HEK293T (cell line): Measurements from ENCODE around the gene NPFFR1.
"Not testable (repeated sequence)": the region's sequence is repeated elsewhere in the genome, so short reads cannot be mapped to it uniquely, and the experiment has no call there.

Experiments
- CTCF ChIA-PET: fragments of 350-600 bp; formaldehyde crosslinking; extraction: SDS; loops from one replicate; lab custom pipeline; 2021; ENCODE audit warnings: antibody characterized with exemption, inconsistent platforms; lab: Yijun Ruan, JAX
- POLR2A ChIA-PET: fragments of 350-600 bp; formaldehyde crosslinking; extraction: SDS; loops from one replicate; lab custom pipeline; 2020; ENCODE audit warnings: antibody characterized with exemption, inconsistent platforms; lab: Yijun Ruan, JAX
- DNase-seq: peaks from one replicate; pipeline ENCODE4 v3.0.0; 2012; ENCODE audit warnings: mixed read lengths; ENCODE audit errors: extremely low spot score
- ARNT ChIP-seq: fragments of 450-650 bp; IDR thresholded peaks from 2 replicates; pipeline ENCODE4 v1.6.1; 2017; ENCODE audit warnings: mild to moderate bottlenecking
- BHLHE40 ChIP-seq: fragments of 450-650 bp; IDR thresholded peaks from 2 replicates; pipeline ENCODE4 v1.6.1; 2016; ENCODE audit warnings: mild to moderate bottlenecking, moderate library complexity, borderline replicate concordance
- CTBP1 ChIP-seq: fragments of 450-650 bp; IDR thresholded peaks from 2 replicates; pipeline ENCODE4 v1.6.1; 2016; ENCODE audit warnings: borderline replicate concordance
- ELF4 ChIP-seq: fragments of 450-650 bp; IDR thresholded peaks from 2 replicates; pipeline ENCODE4 v1.6.1; 2017; ENCODE audit warnings: antibody characterized with exemption
- FOXA1 ChIP-seq: fragments of 450-650 bp; IDR thresholded peaks from 2 replicates; pipeline ENCODE4 v1.6.1; 2016; ENCODE audit warnings: mild to moderate bottlenecking
- FOXK2 ChIP-seq: fragments of 450-650 bp; IDR thresholded peaks from 2 replicates; pipeline ENCODE4 v1.6.1; 2016; ENCODE audit warnings: mild to moderate bottlenecking
- FOXM1 ChIP-seq: fragments of 450-650 bp; IDR thresholded peaks from 2 replicates; pipeline ENCODE4 v1.6.1; 2017; ENCODE audit warnings: mild to moderate bottlenecking, borderline replicate concordance
- HDGF ChIP-seq: fragments of 450-650 bp; IDR thresholded peaks from 2 replicates; pipeline ENCODE4 v1.6.1; 2017; ENCODE audit warnings: antibody characterized with exemption, borderline replicate concordance
- L3MBTL2 ChIP-seq: fragments of 450-650 bp; conservative IDR thresholded peaks from 2 replicates; pipeline ENCODE4 v1.6.1; 2016; ENCODE audit warnings: mild to moderate bottlenecking
- LEF1 ChIP-seq: fragments of 450-650 bp; IDR thresholded peaks from 2 replicates; pipeline ENCODE4 v1.6.1; 2017; ENCODE audit warnings: mild to moderate bottlenecking, borderline replicate concordance
- NFRKB ChIP-seq: fragments of 450-650 bp; IDR thresholded peaks from 2 replicates; pipeline ENCODE4 v1.6.1; 2016; ENCODE audit warnings: mild to moderate bottlenecking, moderate library complexity
- PKNOX1 ChIP-seq: fragments of 450-650 bp; IDR thresholded peaks from 2 replicates; pipeline ENCODE4 v1.6.1; 2016
- SP1 ChIP-seq: fragments of 450-650 bp; IDR thresholded peaks from 2 replicates; pipeline ENCODE4 v1.6.1; 2017
- SUZ12 ChIP-seq: fragments of 450-650 bp; IDR thresholded peaks from 2 replicates; pipeline ENCODE4 v1.6.1; 2016; ENCODE audit warnings: mild to moderate bottlenecking
- TARDBP ChIP-seq: fragments of 450-650 bp; IDR thresholded peaks from 2 replicates; pipeline ENCODE4 v1.6.1; 2016
- ZNF384 ChIP-seq: fragments of 450-650 bp; IDR thresholded peaks from 2 replicates; pipeline ENCODE4 v1.6.1; 2016

The NPFFR1 gene

GRCh38 chr10:70260734-70261133, 23.1 kb downstream of the NPFFR1 start:
- TF ChIP-seq FOXA1 (no peak), SUZ12 (no peak), FOXK2 (no peak), NFRKB (no peak), ARNT (no peak), ZNF384 (no peak), CTBP1 (no peak), LEF1 (no peak), ELF4 (no peak), BHLHE40 (no peak), TARDBP (no peak), HDGF (no peak), L3MBTL2 (no peak), FOXM1 (no peak), PKNOX1 (no peak), SP1 (no peak)
- no peak for DNase-seq
- POLR2A ChIA-PET, result no interaction called here
- CTCF ChIA-PET, result interaction anchor here (1.4 kb wide), 1 partner anchor 104 kb away, joined by 6 read pairs; no protein-coding TSS in a partner anchor

GRCh38 chr10:70260259-70260658, 23.5 kb downstream of the NPFFR1 start:
- DNase-seq, result no peak
- POLR2A ChIA-PET, result no interaction called here
- CTCF ChIA-PET, result interaction anchor here (0.6 to 1.4 kb wide), 2 partner anchors 14 to 104 kb away, joined by 3 to 6 read pairs; no protein-coding TSS in a partner anchor
- TF ChIP-seq TARDBP, result no peak
- no peak for TF ChIP-seq SUZ12
- TF ChIP-seq ELF4, result no peak
- TF ChIP-seq ZNF384, result no peak
- TF ChIP-seq FOXK2, result no peak
- no peak for TF ChIP-seq L3MBTL2
- TF ChIP-seq SP1, result no peak
- no peak for TF ChIP-seq FOXM1
- no peak for TF ChIP-seq FOXA1
- no peak for TF ChIP-seq LEF1
- TF ChIP-seq PKNOX1, result no peak
- TF ChIP-seq ARNT, result no peak
- no peak for TF ChIP-seq BHLHE40

DNA sequence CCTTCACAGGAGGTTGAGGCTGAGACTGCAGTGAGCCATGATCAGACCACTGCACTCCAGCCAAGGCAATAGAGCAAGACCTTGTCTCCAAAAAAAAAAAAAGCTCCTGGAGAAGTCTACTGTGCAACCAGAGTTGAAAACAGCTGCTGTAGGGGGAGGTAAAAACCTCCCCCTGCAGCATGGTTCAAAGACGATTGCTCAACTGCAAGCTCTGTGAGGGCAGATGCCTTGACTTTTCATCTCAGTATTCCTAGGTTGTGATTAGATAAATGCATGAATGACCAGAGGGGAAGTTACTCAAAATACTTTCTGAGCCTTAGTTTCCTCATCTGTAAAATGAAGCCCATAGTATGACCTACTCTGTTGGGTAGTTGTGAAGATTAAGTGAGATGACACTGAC, 25.6 kb downstream of the NPFFR1 start:
- ChIA-PET POLR2A (no interaction called here), CTCF (interaction anchor here (0.7 kb wide), 1 partner anchor 95 kb away, joined by 3 read pairs; no protein-coding TSS in a partner anchor)
- no peak for DNase-seq
- no peak for TF ChIP-seq FOXK2
- TF ChIP-seq ELF4, result no peak
- TF ChIP-seq FOXM1, result no peak
- no peak for TF ChIP-seq L3MBTL2

DNA sequence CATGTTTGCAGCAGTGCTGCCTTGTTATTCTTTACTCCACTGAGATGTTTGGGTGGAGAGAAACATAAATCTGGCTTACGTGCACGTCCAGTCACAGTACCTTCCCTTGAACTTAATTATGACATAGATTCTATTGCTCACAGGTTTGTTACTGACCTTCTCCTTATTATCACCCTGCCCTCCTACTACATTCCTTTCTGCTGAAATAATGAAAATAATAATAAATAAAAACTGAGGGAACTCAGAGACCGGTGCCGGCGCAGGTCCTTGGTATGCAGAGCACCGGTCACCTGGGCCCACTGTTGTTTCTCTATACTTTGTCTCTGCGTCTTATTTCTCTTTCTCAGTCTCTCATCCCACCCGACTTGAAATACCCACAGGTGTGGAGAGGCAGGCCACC, 26.0 kb downstream of the NPFFR1 start:
- CTCF ChIA-PET, result interaction anchor here (0.7 kb wide), 1 partner anchor 96 kb away, joined by 3 read pairs; no protein-coding TSS in a partner anchor
- POLR2A ChIA-PET, DNase-seq: not testable (repeated sequence)

DNA sequence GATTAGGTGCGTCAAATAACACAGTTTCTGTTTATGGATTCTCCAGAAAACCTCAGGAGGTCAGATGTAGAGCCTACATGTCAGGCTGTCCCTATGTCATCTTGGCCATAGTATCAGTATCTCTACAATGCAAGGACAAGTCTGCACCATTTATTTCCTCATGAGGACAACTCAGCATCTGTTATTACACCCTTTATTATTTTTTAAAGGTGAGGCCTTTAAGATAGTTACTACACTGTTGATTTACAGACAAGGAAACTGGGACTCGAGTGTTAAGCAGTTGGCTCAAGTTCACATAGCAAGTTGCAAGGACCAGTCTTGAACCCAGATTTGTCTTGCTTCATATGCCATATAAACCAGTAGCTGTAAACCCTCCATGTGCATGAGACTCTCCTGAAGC, 27.3 kb downstream of the NPFFR1 start:
- TF ChIP-seq PKNOX1, result no peak

GRCh38 chr10:70255329-70256299, 28.2 kb downstream of the NPFFR1 start:
- DNase-seq, result no peak
- POLR2A ChIA-PET, result no interaction called here
- CTCF ChIA-PET, result interaction anchor here (0.6 kb wide), 1 partner anchor 111 kb away, joined by 5 read pairs; no protein-coding TSS in a partner anchor
- TF ChIP-seq FOXA1, result no peak
- no peak for TF ChIP-seq ELF4
- no peak for TF ChIP-seq TARDBP
- TF ChIP-seq FOXM1, result no peak
- TF ChIP-seq BHLHE40, result no peak
- no peak for TF ChIP-seq PKNOX1
- no peak for TF ChIP-seq CTBP1
- TF ChIP-seq SP1, result no peak
- TF ChIP-seq LEF1, result no peak
- TF ChIP-seq HDGF, result no peak

More for the DNA sequence above, 27.3 kb downstream of the NPFFR1 start:
- ChIA-PET CTCF (interaction anchor here (0.8 kb wide), 1 partner anchor 16 kb away, joined by 3 read pairs; no protein-coding TSS in a partner anchor), POLR2A (no interaction called here)
- DNase-seq, result no peak
